ENCODE data around the gene COA8. TPM values are rescaled to one million over a fixed set of nuclear protein-coding genes. Genes with fewer than 3 reads are reported as not detected.

Gene COA8
- polyA plus RNA-seq, 1 of the 3 experiments (the other 2 are of a cell fraction), result 25.2 TPM

DNA sequence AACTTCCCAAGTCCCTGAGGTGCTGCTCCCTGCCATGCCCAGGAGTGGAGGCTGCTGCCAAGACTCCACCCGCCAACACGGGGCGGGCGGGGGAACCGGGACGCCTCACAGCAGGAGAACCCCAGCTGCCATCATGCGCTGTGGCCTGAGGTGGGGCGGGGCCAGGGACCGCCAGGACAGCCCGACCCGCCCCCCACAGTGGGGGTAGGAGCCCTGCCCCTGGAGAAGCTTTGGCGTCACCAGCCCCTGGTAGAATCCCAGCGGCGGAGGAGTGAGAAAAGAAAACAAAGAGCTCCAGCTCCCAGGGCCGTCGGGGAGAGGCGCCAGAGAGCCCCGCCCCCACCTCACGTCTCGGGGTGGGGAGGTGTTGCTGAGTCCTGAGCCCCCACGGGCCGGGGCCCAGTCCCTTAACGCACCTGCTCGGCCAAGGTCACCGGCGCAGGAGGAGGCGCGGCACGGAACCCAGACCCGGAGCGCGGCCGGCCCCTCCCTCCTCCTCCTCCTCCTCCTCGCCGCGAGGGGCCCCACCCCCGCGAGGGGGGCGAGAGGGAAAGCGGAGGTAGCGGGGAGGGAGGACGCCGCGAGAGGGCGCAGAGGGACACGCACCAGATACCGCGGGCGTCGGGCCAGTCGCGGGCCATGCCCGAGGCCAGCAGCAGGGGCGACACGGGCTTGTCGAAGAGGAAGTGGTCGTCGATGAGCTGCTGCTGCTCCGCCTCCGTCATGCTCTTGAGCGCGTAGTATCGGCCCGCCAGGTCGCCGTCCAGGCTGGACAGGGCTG lies 41.9 kb upstream of the COA8 start:
- Histone ChIP-seq H3K9me2 (no peaks in the 10 kb centered on the region), H4K20me1 (ENCODE audit: insufficient read depth) (no peaks in the 10 kb centered on the region), H3K27ac (ENCODE audit: low read depth in 2 of 2, low read length in 1 of 2) (peak overlapping the region in 1 of 2 experiments; percentile 74; a peak in 2 of 4 replicates), H3K36me3 (replicated peaks in 1 of 2; ENCODE audit: control insufficient read depth in 1 of 2, insufficient read depth in 2 of 2, low read length in 1 of 2) (peaks cover 0 to 4% of the 10 kb centered on the region in 2 experiments), H3K9ac (no peak overlapping the region), H3K9me3 (no peaks in the 10 kb centered on the region), H3K4me1 (ENCODE audit: control insufficient read depth in 1 of 2, insufficient read depth in 2 of 2, low read depth in 1 of 2, low read length in 1 of 2) (peaks cover 0 to 20% of the 10 kb centered on the region in 2 experiments; a peak in 1 of 4 replicates), H3F3A (replicated peaks; ENCODE audit: insufficient read depth) (peaks cover 9% of the 10 kb centered on the region), H3K79me2 (ENCODE audit: insufficient read depth) (no peaks in the 10 kb centered on the region), H3K4me3 (ENCODE audit: low read depth in 2 of 2, low read length in 1 of 2) (peak overlapping the region; percentile 35 to 57; a peak in 3 of 4 replicates), H3K4me2 (peak overlapping the region; percentile 83; the same call in 1 of the 2 replicates), H2AFZ (ENCODE audit: low read depth) (no peak overlapping the region), H3K27me3 (ENCODE audit: insufficient read depth) (peaks cover 16% of the 10 kb centered on the region)
- CTCF ChIA-PET, result interaction anchor here (0.9 to 9.6 kb wide), 10 partner anchors 10 to 189 kb away, joined by 3 to 194 read pairs (median 6); no protein-coding TSS in a partner anchor
- 25% methylated on average over 26 of the region's 66 CpGs for WGBS (ENCODE audit: low lambda C conversion rate)
- POLR2A ChIA-PET, result interaction anchor here (0.6 to 3.5 kb wide), 5 partner anchors 22 to 1525 kb away, joined by 3 to 19 read pairs (median 3); partner anchors contain the start of genes BAG5 and EIF5
- peak; percentile 92 for DNase-seq
- TF ChIP-seq, protein P1, sequence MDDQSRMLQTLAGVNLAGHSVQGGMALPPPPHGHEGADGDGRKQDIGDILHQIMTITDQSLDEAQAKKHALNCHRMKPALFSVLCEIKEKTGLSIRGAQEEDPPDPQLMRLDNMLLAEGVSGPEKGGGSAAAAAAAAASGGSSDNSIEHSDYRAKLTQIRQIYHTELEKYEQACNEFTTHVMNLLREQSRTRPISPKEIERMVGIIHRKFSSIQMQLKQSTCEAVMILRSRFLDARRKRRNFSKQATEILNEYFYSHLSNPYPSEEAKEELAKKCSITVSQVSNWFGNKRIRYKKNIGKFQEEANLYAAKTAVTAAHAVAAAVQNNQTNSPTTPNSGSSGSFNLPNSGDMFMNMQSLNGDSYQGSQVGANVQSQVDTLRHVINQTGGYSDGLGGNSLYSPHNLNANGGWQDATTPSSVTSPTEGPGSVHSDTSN (IDR thresholded peaks at IDR 0.05), result no peak
- TF ChIP-seq, protein P2, sequence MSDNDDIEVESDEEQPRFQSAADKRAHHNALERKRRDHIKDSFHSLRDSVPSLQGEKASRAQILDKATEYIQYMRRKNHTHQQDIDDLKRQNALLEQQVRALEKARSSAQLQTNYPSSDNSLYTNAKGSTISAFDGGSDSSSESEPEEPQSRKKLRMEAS (IDR thresholded peaks at IDR 0.05; ENCODE audit: low read depth), result 0 out of 2 replicates have a peak, but pooled peaks have one; percentile 25
- TF ChIP-seq FOXM1 (IDR thresholded peaks at IDR 0.05; ENCODE audit: low read depth) (no peak), POLR2AphosphoS5 (IDR thresholded peaks at IDR 0.05; ENCODE audit: low read depth, low read length) (0 out of 2 replicates have a peak, but pooled peaks have one; percentile 13), RXRA (IDR thresholded peaks at IDR 0.05; ENCODE audit: borderline replicate concordance, low read depth) (no peak), SIN3A (IDR thresholded peaks at IDR 0.05; ENCODE audit: borderline replicate concordance, low read depth, low read length) (no peak), JUND (IDR thresholded peaks at IDR 0.05) (no peak), ELF1 (IDR thresholded peaks at IDR 0.05) (no peak), TCF12 (IDR thresholded peaks at IDR 0.05) (no peak), CHD2 (IDR thresholded peaks at IDR 0.05; ENCODE audit: low read length, partially characterized antibody) (no peak), TAF1 (IDR thresholded peaks at IDR 0.05; ENCODE audit: borderline replicate concordance, low read depth, low read length) (no peak), TEAD4 (IDR thresholded peaks at IDR 0.05; ENCODE audit: borderline replicate concordance, insufficient read depth) (no peak), RCOR1 (IDR thresholded peaks at IDR 0.05; ENCODE audit: low read length) (no peak), RAD21 (IDR thresholded peaks at IDR 0.05; ENCODE audit: low read length) (peak; percentile 36; the same call in 1 of the 2 replicates), MEF2A (IDR thresholded peaks at IDR 0.05; ENCODE audit: borderline replicate concordance, low read depth) (no peak), EP300 (IDR thresholded peaks at IDR 0.05; ENCODE audit: borderline replicate concordance in 1 of 2, low read depth in 1 of 2, low read length in 1 of 2) (no peak)
- TF ChIP-seq, protein P3, sequence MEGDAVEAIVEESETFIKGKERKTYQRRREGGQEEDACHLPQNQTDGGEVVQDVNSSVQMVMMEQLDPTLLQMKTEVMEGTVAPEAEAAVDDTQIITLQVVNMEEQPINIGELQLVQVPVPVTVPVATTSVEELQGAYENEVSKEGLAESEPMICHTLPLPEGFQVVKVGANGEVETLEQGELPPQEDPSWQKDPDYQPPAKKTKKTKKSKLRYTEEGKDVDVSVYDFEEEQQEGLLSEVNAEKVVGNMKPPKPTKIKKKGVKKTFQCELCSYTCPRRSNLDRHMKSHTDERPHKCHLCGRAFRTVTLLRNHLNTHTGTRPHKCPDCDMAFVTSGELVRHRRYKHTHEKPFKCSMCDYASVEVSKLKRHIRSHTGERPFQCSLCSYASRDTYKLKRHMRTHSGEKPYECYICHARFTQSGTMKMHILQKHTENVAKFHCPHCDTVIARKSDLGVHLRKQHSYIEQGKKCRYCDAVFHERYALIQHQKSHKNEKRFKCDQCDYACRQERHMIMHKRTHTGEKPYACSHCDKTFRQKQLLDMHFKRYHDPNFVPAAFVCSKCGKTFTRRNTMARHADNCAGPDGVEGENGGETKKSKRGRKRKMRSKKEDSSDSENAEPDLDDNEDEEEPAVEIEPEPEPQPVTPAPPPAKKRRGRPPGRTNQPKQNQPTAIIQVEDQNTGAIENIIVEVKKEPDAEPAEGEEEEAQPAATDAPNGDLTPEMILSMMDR (IDR thresholded peaks at IDR 0.05), result peak; percentile 41
- TF ChIP-seq, protein P4, sequence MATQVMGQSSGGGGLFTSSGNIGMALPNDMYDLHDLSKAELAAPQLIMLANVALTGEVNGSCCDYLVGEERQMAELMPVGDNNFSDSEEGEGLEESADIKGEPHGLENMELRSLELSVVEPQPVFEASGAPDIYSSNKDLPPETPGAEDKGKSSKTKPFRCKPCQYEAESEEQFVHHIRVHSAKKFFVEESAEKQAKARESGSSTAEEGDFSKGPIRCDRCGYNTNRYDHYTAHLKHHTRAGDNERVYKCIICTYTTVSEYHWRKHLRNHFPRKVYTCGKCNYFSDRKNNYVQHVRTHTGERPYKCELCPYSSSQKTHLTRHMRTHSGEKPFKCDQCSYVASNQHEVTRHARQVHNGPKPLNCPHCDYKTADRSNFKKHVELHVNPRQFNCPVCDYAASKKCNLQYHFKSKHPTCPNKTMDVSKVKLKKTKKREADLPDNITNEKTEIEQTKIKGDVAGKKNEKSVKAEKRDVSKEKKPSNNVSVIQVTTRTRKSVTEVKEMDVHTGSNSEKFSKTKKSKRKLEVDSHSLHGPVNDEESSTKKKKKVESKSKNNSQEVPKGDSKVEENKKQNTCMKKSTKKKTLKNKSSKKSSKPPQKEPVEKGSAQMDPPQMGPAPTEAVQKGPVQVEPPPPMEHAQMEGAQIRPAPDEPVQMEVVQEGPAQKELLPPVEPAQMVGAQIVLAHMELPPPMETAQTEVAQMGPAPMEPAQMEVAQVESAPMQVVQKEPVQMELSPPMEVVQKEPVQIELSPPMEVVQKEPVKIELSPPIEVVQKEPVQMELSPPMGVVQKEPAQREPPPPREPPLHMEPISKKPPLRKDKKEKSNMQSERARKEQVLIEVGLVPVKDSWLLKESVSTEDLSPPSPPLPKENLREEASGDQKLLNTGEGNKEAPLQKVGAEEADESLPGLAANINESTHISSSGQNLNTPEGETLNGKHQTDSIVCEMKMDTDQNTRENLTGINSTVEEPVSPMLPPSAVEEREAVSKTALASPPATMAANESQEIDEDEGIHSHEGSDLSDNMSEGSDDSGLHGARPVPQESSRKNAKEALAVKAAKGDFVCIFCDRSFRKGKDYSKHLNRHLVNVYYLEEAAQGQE (IDR thresholded peaks at IDR 0.05; ENCODE audit: low read depth, low read length), result no peak
- TF ChIP-seq, protein P5, sequence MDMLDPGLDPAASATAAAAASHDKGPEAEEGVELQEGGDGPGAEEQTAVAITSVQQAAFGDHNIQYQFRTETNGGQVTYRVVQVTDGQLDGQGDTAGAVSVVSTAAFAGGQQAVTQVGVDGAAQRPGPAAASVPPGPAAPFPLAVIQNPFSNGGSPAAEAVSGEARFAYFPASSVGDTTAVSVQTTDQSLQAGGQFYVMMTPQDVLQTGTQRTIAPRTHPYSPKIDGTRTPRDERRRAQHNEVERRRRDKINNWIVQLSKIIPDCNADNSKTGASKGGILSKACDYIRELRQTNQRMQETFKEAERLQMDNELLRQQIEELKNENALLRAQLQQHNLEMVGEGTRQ (IDR thresholded peaks at IDR 0.05; ENCODE audit: borderline replicate concordance, low read depth, low read length), result no peak
- TF ChIP-seq, protein P6, sequence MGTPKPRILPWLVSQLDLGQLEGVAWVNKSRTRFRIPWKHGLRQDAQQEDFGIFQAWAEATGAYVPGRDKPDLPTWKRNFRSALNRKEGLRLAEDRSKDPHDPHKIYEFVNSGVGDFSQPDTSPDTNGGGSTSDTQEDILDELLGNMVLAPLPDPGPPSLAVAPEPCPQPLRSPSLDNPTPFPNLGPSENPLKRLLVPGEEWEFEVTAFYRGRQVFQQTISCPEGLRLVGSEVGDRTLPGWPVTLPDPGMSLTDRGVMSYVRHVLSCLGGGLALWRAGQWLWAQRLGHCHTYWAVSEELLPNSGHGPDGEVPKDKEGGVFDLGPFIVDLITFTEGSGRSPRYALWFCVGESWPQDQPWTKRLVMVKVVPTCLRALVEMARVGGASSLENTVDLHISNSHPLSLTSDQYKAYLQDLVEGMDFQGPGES (IDR thresholded peaks at IDR 0.05; ENCODE audit: low read depth, low read length), result no peak
- TF ChIP-seq, protein P7, sequence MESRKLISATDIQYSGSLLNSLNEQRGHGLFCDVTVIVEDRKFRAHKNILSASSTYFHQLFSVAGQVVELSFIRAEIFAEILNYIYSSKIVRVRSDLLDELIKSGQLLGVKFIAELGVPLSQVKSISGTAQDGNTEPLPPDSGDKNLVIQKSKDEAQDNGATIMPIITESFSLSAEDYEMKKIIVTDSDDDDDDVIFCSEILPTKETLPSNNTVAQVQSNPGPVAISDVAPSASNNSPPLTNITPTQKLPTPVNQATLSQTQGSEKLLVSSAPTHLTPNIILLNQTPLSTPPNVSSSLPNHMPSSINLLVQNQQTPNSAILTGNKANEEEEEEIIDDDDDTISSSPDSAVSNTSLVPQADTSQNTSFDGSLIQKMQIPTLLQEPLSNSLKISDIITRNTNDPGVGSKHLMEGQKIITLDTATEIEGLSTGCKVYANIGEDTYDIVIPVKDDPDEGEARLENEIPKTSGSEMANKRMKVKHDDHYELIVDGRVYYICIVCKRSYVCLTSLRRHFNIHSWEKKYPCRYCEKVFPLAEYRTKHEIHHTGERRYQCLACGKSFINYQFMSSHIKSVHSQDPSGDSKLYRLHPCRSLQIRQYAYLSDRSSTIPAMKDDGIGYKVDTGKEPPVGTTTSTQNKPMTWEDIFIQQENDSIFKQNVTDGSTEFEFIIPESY (IDR thresholded peaks at IDR 0.05; ENCODE audit: borderline replicate concordance, low read depth), result no peak
